GM19397 (cell line): ENCODE data around the gene ZNF493.

Experiments
- ATAC-seq: cut with Tn5 transposase; IDR thresholded peaks from one replicate; pipeline ENCODE4 v1.9.1; 2021; ENCODE audit warnings: mild to moderate bottlenecking, moderate library complexity; ENCODE audit not compliant: unreplicated experiment

ZNF493 gene

GRCh38 chr19:21396893-21397572 lies at the start of gene ZNF493:
Gene ZNF493, plus strand, starts transcription at chr19:21397133. Its CDS starts 105 bp downstream, at chr19:21397238.
- ATAC-seq = peak; percentile 100

- ATAC-seq = no peak
Observed at GRCh38 chr19:21352830-21353229, 44.1 kb upstream of the ZNF493 start.

- peak; percentile 96 for ATAC-seq
Observed at GRCh38 chr19:21358768-21359451, 38.0 kb upstream of the ZNF493 start, which contains the start of gene ZNF738. Gene ZNF738, plus strand, starts transcription at chr19:21359000. Its CDS starts 141 bp downstream, at chr19:21359141.

GRCh38 chr19:21362291-21362690 lies 34.6 kb upstream of the ZNF493 start:
- ATAC-seq = no peak

- no peak for ATAC-seq
Observed at GRCh38 chr19:21383980-21384582, 12.9 kb upstream of the ZNF493 start.

GRCh38 chr19:21396121-21396520 lies 812 bp upstream of the ZNF493 start:
- no peak for ATAC-seq

- ATAC-seq = no peak
Observed at GRCh38 chr19:21398851-21399250, 1.9 kb downstream of the ZNF493 start.

- ATAC-seq = no peak
Observed at GRCh38 chr19:21402303-21402985, 5.5 kb downstream of the ZNF493 start.

- no peak for ATAC-seq
Observed at GRCh38 chr19:21410166-21410565, 13.2 kb downstream of the ZNF493 start.

- ATAC-seq = no peak
Observed at GRCh38 chr19:21422244-21422643, 25.3 kb downstream of the ZNF493 start.

- no peak for ATAC-seq
Observed at GRCh38 chr19:21423057-21424041, 26.4 kb downstream of the ZNF493 start.

- ATAC-seq = no peak
Observed at GRCh38 chr19:21430675-21431074, 33.7 kb downstream of the ZNF493 start.

- no peak for ATAC-seq
Observed at GRCh38 chr19:21432590-21432989, 35.7 kb downstream of the ZNF493 start.

- no peak for ATAC-seq
Observed at GRCh38 chr19:21434516-21434915, 37.6 kb downstream of the ZNF493 start.

GRCh38 chr19:21434967-21435544 lies 38.1 kb downstream of the ZNF493 start:
- no peak for ATAC-seq

GRCh38 chr19:21439201-21439751 lies 42.3 kb downstream of the ZNF493 start:
- no peak for ATAC-seq

- ATAC-seq = no peak
Observed at GRCh38 chr19:21440321-21440720, 43.4 kb downstream of the ZNF493 start.

GRCh38 chr19:21451187-21451586 lies 54.3 kb downstream of the ZNF493 start:
- no peak for ATAC-seq

- no peak for ATAC-seq
Observed at GRCh38 chr19:21454901-21455300, 58.0 kb downstream of the ZNF493 start.

- ATAC-seq = no peak
Observed at GRCh38 chr19:21460686-21461085, 63.8 kb downstream of the ZNF493 start.
